IMR-90 (cell line): ENCODE data around the gene BAD. TPM values are rescaled to one million over a fixed set of nuclear protein-coding genes. Genes with fewer than 3 reads are reported as not detected.
A peak's percentile ranks its signal among the peaks of the same experiment; 100 is the strongest.

ENCODE experiments used
- ATAC-seq: fragments of 200-7000 bp; cut with Tn5 transposase; 2 replicates; pipeline ENCODE4 v1.9.1; 2020; ENCODE audit warnings: low read depth, mild to moderate bottlenecking, moderate library complexity
- BruUV-seq: library from RNA; stranded (reverse); fragments of 400-500 nt; replicated peaks from 2 replicates; lab custom pipeline; 2021; lab: Mats Ljungman, UMichigan
- CTCF ChIA-PET: fragments of 300-600 bp; formaldehyde crosslinking; extraction: SDS; loops from one replicate; lab custom pipeline; 2021; ENCODE audit warnings: antibody characterized with exemption; lab: Yijun Ruan, JAX
- POLR2A ChIA-PET: fragments of 300-600 bp; sonication (Branson Sonifier 250); formaldehyde crosslinking; loops from one replicate; lab custom pipeline; 2022; ENCODE audit warnings: antibody characterized with exemption; ENCODE audit not compliant: unreplicated experiment; lab: Charles Lee
- DNase-seq: peaks from one replicate; pipeline ENCODE4 v3.0.0; 2013
- H2AFZ ChIP-seq: replicated peaks from 2 replicates; pipeline ENCODE3; 2013; ENCODE audit warnings: low read length, mild to moderate bottlenecking; ENCODE audit not compliant: poor library complexity
- H2AK5ac ChIP-seq: 2 replicates; pipeline ENCODE4 v1.6.1; 2013; ENCODE audit warnings: low read depth, low read length, inconsistent platforms
- H2AK9ac ChIP-seq: replicated peaks from 2 replicates; pipeline ENCODE3; 2013; ENCODE audit warnings: mild to moderate bottlenecking, low read depth, low read length, moderate library complexity; ENCODE audit not compliant: poor library complexity
- H2BK120ac ChIP-seq: 2 replicates; pipeline ENCODE4 v1.6.1; 2013; ENCODE audit warnings: low read depth, low read length, inconsistent platforms
- H2BK15ac ChIP-seq: 3 replicates; pipeline ENCODE4 v1.6.1; 2013; ENCODE audit warnings: low read depth, low read length, inconsistent platforms
- H2BK20ac ChIP-seq: 2 replicates; pipeline ENCODE4 v1.6.1; 2013; ENCODE audit warnings: low read depth, mild to moderate bottlenecking, inconsistent platforms, low read length, moderate library complexity
- H2BK5ac ChIP-seq: 2 replicates; pipeline ENCODE4 v1.6.1; 2013; ENCODE audit warnings: mild to moderate bottlenecking, low read depth, low read length, inconsistent platforms; ENCODE audit not compliant: poor library complexity, severe bottlenecking
- H3K14ac ChIP-seq: replicated peaks from 2 replicates; pipeline ENCODE4 v1.6.1; 2013; ENCODE audit warnings: low read depth, low read length, inconsistent platforms
- H3K18ac ChIP-seq: 2 replicates; pipeline ENCODE4 v1.6.1; 2013; ENCODE audit warnings: low read depth, low read length, control low read depth
- H3K23ac ChIP-seq: 2 replicates; pipeline ENCODE4 v1.6.1; 2013; ENCODE audit warnings: low read depth, low read length, inconsistent platforms
- H3K27ac ChIP-seq: 2 replicates; pipeline ENCODE4 v1.5.1; 2013; ENCODE audit warnings: mild to moderate bottlenecking, control low read depth, low read length; ENCODE audit not compliant: insufficient read depth
- H3K27me3 ChIP-seq: 2 replicates; pipeline ENCODE4 v1.6.1; 2013; ENCODE audit warnings: low read length; ENCODE audit not compliant: control insufficient read depth, insufficient read depth
- H3K36me3 ChIP-seq: 2 replicates; pipeline ENCODE4 v1.6.1; 2013; ENCODE audit warnings: low read length, mixed read lengths; ENCODE audit not compliant: control insufficient read depth, insufficient read depth
- H3K4ac ChIP-seq: 2 replicates; pipeline ENCODE4 v1.6.1; 2013; ENCODE audit warnings: low read depth, low read length, inconsistent platforms
- H3K4me1 ChIP-seq: 2 replicates; pipeline ENCODE4 v1.6.1; 2013; ENCODE audit warnings: low read length, mixed read lengths; ENCODE audit not compliant: control insufficient read depth, insufficient read depth
- H3K4me2 ChIP-seq: 2 replicates; pipeline ENCODE4 v1.6.1; 2013; ENCODE audit warnings: low read depth, mild to moderate bottlenecking, control low read depth, low read length, moderate library complexity
- H3K4me3 ChIP-seq: 2 replicates; pipeline ENCODE4 v1.5.1; 2013; ENCODE audit warnings: low read depth, mild to moderate bottlenecking, control low read depth, low read length, moderate library complexity; ENCODE audit not compliant: insufficient read depth
- H3K56ac ChIP-seq: 2 replicates; pipeline ENCODE4 v1.6.1; 2013; ENCODE audit warnings: low read length, inconsistent platforms; ENCODE audit not compliant: insufficient read depth; ENCODE audit errors: extremely low read depth
- H3K79me1 ChIP-seq, 2 experiments: 2 replicates each; pipeline ENCODE4 v1.6.1; 2013; ENCODE audit warnings: low read length in 2 of 2, inconsistent platforms in 1 of 2, low read depth in 1 of 2
- H3K9ac ChIP-seq: 2 replicates; pipeline ENCODE4 v1.6.1; 2013; ENCODE audit warnings: low read depth, low read length, control low read depth
- H3K9me1 ChIP-seq: 2 replicates; pipeline ENCODE4 v1.6.1; 2013; ENCODE audit warnings: low read length, inconsistent platforms; ENCODE audit not compliant: insufficient read depth
- H3K9me3 ChIP-seq: 2 replicates; pipeline ENCODE4 v1.6.1; 2013; ENCODE audit warnings: low read length; ENCODE audit not compliant: control insufficient read depth, insufficient read depth
- H4K20me1 ChIP-seq: 2 replicates; pipeline ENCODE4 v1.6.1; 2013; ENCODE audit warnings: low read length, inconsistent platforms; ENCODE audit not compliant: insufficient read depth
- H4K5ac ChIP-seq: 2 replicates; pipeline ENCODE4 v1.6.1; 2013; ENCODE audit warnings: mild to moderate bottlenecking, low read depth, low read length, control low read depth
- H4K8ac ChIP-seq, 2 experiments: 2 replicates each; pipeline ENCODE4 v1.6.1; 2013; ENCODE audit warnings: low read depth in 2 of 2, low read length in 2 of 2, control low read depth in 1 of 2, inconsistent platforms in 1 of 2
- H4K91ac ChIP-seq: 2 replicates; pipeline ENCODE4 v1.6.1; 2013; ENCODE audit warnings: low read depth, low read length, inconsistent platforms; ENCODE audit not compliant: insufficient read depth
- BHLHE40 ChIP-seq: fragments of 150-350 bp; IDR thresholded peaks from 2 replicates; pipeline ENCODE4 v1.6.1; 2016; ENCODE audit warnings: mild to moderate bottlenecking, low read depth, low read length
- CEBPB ChIP-seq: IDR thresholded peaks from 2 replicates; pipeline ENCODE4 v1.6.1; 2012; ENCODE audit warnings: low read depth, low read length, improper control_type of control experiment
- CHD1 ChIP-seq: IDR thresholded peaks from 2 replicates; pipeline ENCODE4 v1.6.1; 2012; ENCODE audit warnings: low read depth, low read length, improper control_type of control experiment
- CTCF ChIP-seq: conservative IDR thresholded peaks from 2 replicates; pipeline ENCODE4 v1.5.1; 2012; ENCODE audit warnings: mild to moderate bottlenecking, low read depth, low read length, improper control_type of control experiment
- ELK1 ChIP-seq: fragments of 150-350 bp; IDR thresholded peaks from 2 replicates; pipeline ENCODE4 v1.6.1; 2016; ENCODE audit warnings: low read depth, mild to moderate bottlenecking, low read length, moderate library complexity, borderline replicate concordance
- FOS ChIP-seq: fragments of 150-350 bp; IDR thresholded peaks from 2 replicates; pipeline ENCODE4 v1.6.1; 2016; ENCODE audit warnings: low read depth, low read length
- MAFK ChIP-seq: IDR thresholded peaks from 2 replicates; pipeline ENCODE4 v1.6.1; 2012; ENCODE audit warnings: low read depth, low read length, improper control_type of control experiment
- MAZ ChIP-seq: IDR thresholded peaks from 2 replicates; pipeline ENCODE4 v1.6.1; 2012; ENCODE audit warnings: low read depth, mild to moderate bottlenecking, low read length, improper control_type of control experiment, moderate library complexity, borderline replicate concordance
- MXI1 ChIP-seq: IDR thresholded peaks from 2 replicates; pipeline ENCODE4 v1.6.1; 2012; ENCODE audit warnings: low read depth, mild to moderate bottlenecking, low read length, moderate library complexity, borderline replicate concordance
- NFE2L2 ChIP-seq: fragments of 150-350 bp; IDR thresholded peaks from 2 replicates; pipeline ENCODE4 v1.6.1; 2016; ENCODE audit warnings: low read depth, mild to moderate bottlenecking, low read length
- POLR2A ChIP-seq: IDR thresholded peaks from 2 replicates; pipeline ENCODE4 v1.6.1; 2012; ENCODE audit warnings: mild to moderate bottlenecking, low read depth, low read length
- RAD21 ChIP-seq: IDR thresholded peaks from 2 replicates; pipeline ENCODE4 v1.6.1; 2012; ENCODE audit warnings: low read length, improper control_type of control experiment
- RCOR1 ChIP-seq: IDR thresholded peaks from 2 replicates; pipeline ENCODE4 v1.6.1; 2012; ENCODE audit warnings: mild to moderate bottlenecking, low read length, improper control_type of control experiment; ENCODE audit not compliant: insufficient replicate concordance
- RFX5 ChIP-seq: IDR thresholded peaks from 2 replicates; pipeline ENCODE4 v1.8.0; 2012; ENCODE audit warnings: low read depth, mild to moderate bottlenecking, low read length, moderate library complexity
- SMC3 ChIP-seq: fragments of 150-350 bp; IDR thresholded peaks from 2 replicates; pipeline ENCODE4 v1.6.1; 2016; ENCODE audit warnings: low read depth, mild to moderate bottlenecking, antibody characterized with exemption, low read length, moderate library complexity
- USF2 ChIP-seq: fragments of 150-350 bp; IDR thresholded peaks from 2 replicates; pipeline ENCODE4 v1.6.1; 2017; ENCODE audit warnings: mild to moderate bottlenecking, antibody characterized with exemption, low read length, low read depth
- WGBS, 2 experiments: methylation state at CpG; one replicate each; pipeline versions ENCODE4 v1.1.5 to v1.1.7; 2013; ENCODE audit warnings: missing lambda C conversion rate in 2 of 2; ENCODE audit not compliant: insufficient read length in 1 of 2; ENCODE audit errors: extremely low coverage in 2 of 2; 5-methylcytosine and 5-hydroxymethylcytosine counted together
- dilution Hi-C: fragments of 300-500 bp; cut with HindIII; formaldehyde crosslinking; loops from one replicate; pipeline ENCODE4 v1.14.3; 2018; ENCODE audit warnings: low sequenced_read_pairs; ENCODE audit not compliant: unreplicated experiment
- in situ Hi-C: fragments of 300-500 bp; cut with MboI; formaldehyde crosslinking; loops from 3 replicates; pipeline ENCODE4 v1.14.3; 2019; ENCODE audit warnings: low sequenced_read_pairs, inconsistent platforms, mixed read lengths
- intact Hi-C: fragments of 100-400 bp; cut with micrococcal nuclease; formaldehyde crosslinking; loops from 2 replicates; pipeline ENCODE4 v1.10.0; 2022
- polyA plus RNA-seq, 3 experiments: library from polyadenylated mRNA; depleted of rRNA; stranded (reverse); fragments of >200 nt; gene quantifications; 2 replicates each; pipeline ENCODE4 v1.2.3, GENCODE V29; 2012; ENCODE audit warnings: low replicate concordance in 1 of 3
- total RNA-seq: library from RNA; depleted of rRNA; stranded (reverse); fragments of >200 nt; gene quantifications from 2 replicates; pipeline ENCODE4 v1.2.3, GENCODE V29; 2012

The BAD gene
- total and polyA plus RNA-seq, 2 of the 4 experiments (the other 2 are of a cell fraction), result 30.3 to 68.0 TPM

- dilution Hi-C loops (no loop called here), intact Hi-C loops (no loop called here), in situ Hi-C loops (no loop called here)
- H2BK120ac ChIP-seq, result no peak overlapping the region
- BruUV-seq, result no TSS peak
- WGBS, 2 experiments, result 100% methylated on average over 1 of the region's 4 CpGs; no CpG with 5 or more reads in 1 of the 2 experiments
- H2AK5ac ChIP-seq, result no peak overlapping the region
- no peaks in the 10 kb centered on the region for H4K20me1 ChIP-seq
- no peaks in the 10 kb centered on the region for H3K9me3 ChIP-seq
- DNase-seq, result no peak
- no peak overlapping the region for H2AFZ ChIP-seq
- peaks cover 67% of the 10 kb centered on the region for H3K36me3 ChIP-seq
- H2BK20ac ChIP-seq, result no peak overlapping the region
- no peaks in the 10 kb centered on the region for H3K27me3 ChIP-seq
- TF ChIP-seq CEBPB (no peak), CTCF (no peak), CHD1 (no peak), RCOR1 (no peak), NFE2L2 (no peak), USF2 (no peak), MAFK (no peak), ELK1 (no peak), MXI1 (no peak), BHLHE40 (no peak), RAD21 (no peak), POLR2A (no peak), RFX5 (no peak), MAZ (no peak), FOS (no peak), SMC3 (no peak)
- no peak overlapping the region for H4K91ac ChIP-seq
- no peak overlapping the region for H3K4me2 ChIP-seq
- H3K56ac ChIP-seq, result no peak overlapping the region
- H3K14ac ChIP-seq, result no peak overlapping the region
- ChIA-PET CTCF (no interaction called here), POLR2A (no interaction called here)
- H3K27ac ChIP-seq, result no peak overlapping the region
- H3K9ac ChIP-seq, result no peak overlapping the region
- H3K79me1 ChIP-seq, result peaks cover 7 to 50% of the 10 kb centered on the region in 2 experiments; a peak in 2 of 4 replicates
- no peak overlapping the region for H2BK15ac ChIP-seq
- peak overlapping the region; percentile 65 for H2AK9ac ChIP-seq
- no peak overlapping the region for H3K18ac ChIP-seq
- H3K4ac ChIP-seq, result no peak overlapping the region
- H3K4me1 ChIP-seq, result peaks cover 9% of the 10 kb centered on the region
- no peak overlapping the region for H3K23ac ChIP-seq
- no peak overlapping the region for H3K4me3 ChIP-seq
- H4K5ac ChIP-seq, result no peak overlapping the region
- no peak overlapping the region for H2BK5ac ChIP-seq
- no peak for ATAC-seq
- H3K9me1 ChIP-seq, result 0 out of 2 replicates have a peak, but pooled peaks cover 5% of the 10 kb centered on the region
- no peak overlapping the region for H4K8ac ChIP-seq
Observed at GRCh38 chr11:64259533-64260067, 24.9 kb downstream of the BAD start.
